ENCODE measurements around the gene DIPK2A. TPM values are rescaled to one million over a fixed set of nuclear protein-coding genes. Genes with fewer than 3 reads are reported as not detected.
A peak's percentile ranks its signal among the peaks of the same experiment; 100 is the strongest.

The DIPK2A gene
- total RNA-seq, 1 donor from 2014 or later, result 18.2 TPM

- Mint-ChIP-seq H3K4me1 (ENCODE audit: low read depth) (peaks cover 11% of the 10 kb centered on the region), H3K27ac (no peak overlapping the region), H3K36me3 (ENCODE audit: low read depth) (no peaks in the 10 kb centered on the region), H3K27me3 (ENCODE audit: low read depth) (peaks cover 54% of the 10 kb centered on the region), H3K4me3 (ENCODE audit: low read depth) (no peak overlapping the region), H3K9me3 (peaks cover 15% of the 10 kb centered on the region)
- intact Hi-C loops (cut with micrococcal nuclease), result no loop called here
- DNase-seq (ENCODE audit: low spot score), result no peak
These were observed 12.7 kb upstream of the DIPK2A start for GRCh38 chr3:143958966-143959365.

GRCh38 chr3:143961342-143961741 lies 10.3 kb upstream of the DIPK2A start:
- H3K4me1 Mint-ChIP-seq (ENCODE audit: low read depth), result peaks cover 9% of the 10 kb centered on the region
- H3K9me3 Mint-ChIP-seq, result peaks cover 15% of the 10 kb centered on the region
- H3K4me3 Mint-ChIP-seq (ENCODE audit: low read depth), result no peak overlapping the region
- H3K27ac Mint-ChIP-seq, result no peak overlapping the region
- intact Hi-C loops (cut with micrococcal nuclease), result no loop called here
- H3K27me3 Mint-ChIP-seq (ENCODE audit: low read depth), result peaks cover 47% of the 10 kb centered on the region
- H3K36me3 Mint-ChIP-seq (ENCODE audit: low read depth), result no peaks in the 10 kb centered on the region
- DNase-seq (ENCODE audit: low spot score), result no peak

- Mint-ChIP-seq H3K4me3 (ENCODE audit: low read depth) (no peak overlapping the region), H3K36me3 (ENCODE audit: low read depth) (no peaks in the 10 kb centered on the region), H3K4me1 (ENCODE audit: low read depth) (no peaks in the 10 kb centered on the region), H3K27me3 (ENCODE audit: low read depth) (peaks cover 56% of the 10 kb centered on the region), H3K27ac (no peak overlapping the region), H3K9me3 (peaks cover 11% of the 10 kb centered on the region)
- intact Hi-C loops (cut with micrococcal nuclease), result no loop called here
- no peak for DNase-seq (ENCODE audit: low spot score)
These were observed 7.7 kb upstream of the DIPK2A start for GRCh38 chr3:143963946-143964345.

- peak; percentile 47 for DNase-seq (ENCODE audit: low spot score)
- Mint-ChIP-seq H3K4me1 (ENCODE audit: low read depth) (peaks cover 16% of the 10 kb centered on the region), H3K27ac (peak overlapping the region; percentile 94), H3K36me3 (ENCODE audit: low read depth) (no peaks in the 10 kb centered on the region), H3K4me3 (ENCODE audit: low read depth) (peak overlapping the region; percentile 97), H3K27me3 (ENCODE audit: low read depth) (peaks cover 39% of the 10 kb centered on the region), H3K9me3 (no peaks in the 10 kb centered on the region)
- intact Hi-C loops (cut with micrococcal nuclease), result loop anchor here (1.0 to 10.0 kb wide), 9 partner anchors 123 to 1524 kb away; partner anchors contain the start of genes PLS1, SLC9A9, TRPC1 and U2SURP
These were observed 757 bp upstream of the DIPK2A start for GRCh38 chr3:143970773-143971358.

- intact Hi-C loops (cut with micrococcal nuclease), result loop anchor here (1.0 to 10.0 kb wide), 7 partner anchors 140 to 1525 kb away; partner anchors contain the start of genes CHST2, PLS1, TRPC1 and XRN1
- Mint-ChIP-seq H3K27me3 (ENCODE audit: low read depth) (peaks cover 27% of the 10 kb centered on the region), H3K9me3 (no peaks in the 10 kb centered on the region), H3K4me3 (ENCODE audit: low read depth) (peak overlapping the region; percentile 97), H3K36me3 (ENCODE audit: low read depth) (no peaks in the 10 kb centered on the region), H3K4me1 (ENCODE audit: low read depth) (peaks cover 20% of the 10 kb centered on the region), H3K27ac (peak overlapping the region; percentile 94)
- no peak for DNase-seq (ENCODE audit: low spot score)
These were observed 507 bp downstream of the DIPK2A start for GRCh38 chr3:143972155-143972504.

GRCh38 chr3:143972505-143973258 lies 1.1 kb downstream of the DIPK2A start:
- intact Hi-C loops (cut with micrococcal nuclease), result loop anchor here (1.0 to 10.0 kb wide), 7 partner anchors 140 to 1525 kb away; partner anchors contain the start of genes CHST2, PLS1, TRPC1 and XRN1
- Mint-ChIP-seq H3K4me3 (ENCODE audit: low read depth) (peak overlapping the region; percentile 97), H3K27ac (peak overlapping the region; percentile 85), H3K9me3 (no peaks in the 10 kb centered on the region), H3K4me1 (ENCODE audit: low read depth) (peaks cover 26% of the 10 kb centered on the region), H3K27me3 (ENCODE audit: low read depth) (peaks cover 21% of the 10 kb centered on the region), H3K36me3 (ENCODE audit: low read depth) (no peaks in the 10 kb centered on the region)
- DNase-seq (ENCODE audit: low spot score), result peak; percentile 57

- intact Hi-C loops (cut with micrococcal nuclease), result loop anchor here (5.0 to 10.0 kb wide), 6 partner anchors 141 to 1526 kb away; partner anchors contain the start of genes PLS1, TRPC1 and XRN1
- peak overlapping the region; percentile 97 for H3K4me3 Mint-ChIP-seq (ENCODE audit: low read depth)
- peaks cover 32% of the 10 kb centered on the region for H3K4me1 Mint-ChIP-seq (ENCODE audit: low read depth)
- peaks cover 19% of the 10 kb centered on the region for H3K27me3 Mint-ChIP-seq (ENCODE audit: low read depth)
- peak; percentile 67 for DNase-seq (ENCODE audit: low spot score)
- peak overlapping the region; percentile 85 for H3K27ac Mint-ChIP-seq
- no peaks in the 10 kb centered on the region for H3K36me3 Mint-ChIP-seq (ENCODE audit: low read depth)
- H3K9me3 Mint-ChIP-seq, result no peaks in the 10 kb centered on the region
These were observed 1.8 kb downstream of the DIPK2A start for GRCh38 chr3:143973259-143974021.

GRCh38 chr3:143974271-143975238 lies 2.9 kb downstream of the DIPK2A start:
- intact Hi-C loops (cut with micrococcal nuclease), result loop anchor here (5.0 to 10.0 kb wide), 6 partner anchors 142 to 1527 kb away; partner anchors contain the start of genes PLS1, TRPC1 and XRN1
- Mint-ChIP-seq H3K4me3 (ENCODE audit: low read depth) (peak overlapping the region; percentile 97), H3K27ac (no peak overlapping the region), H3K27me3 (ENCODE audit: low read depth) (peaks cover 9% of the 10 kb centered on the region), H3K4me1 (ENCODE audit: low read depth) (peaks cover 35% of the 10 kb centered on the region), H3K36me3 (ENCODE audit: low read depth) (peaks cover 4% of the 10 kb centered on the region), H3K9me3 (no peaks in the 10 kb centered on the region)
- no peak for DNase-seq (ENCODE audit: low spot score)

GRCh38 chr3:143975554-143976152 lies 4.0 kb downstream of the DIPK2A start:
- Mint-ChIP-seq H3K36me3 (ENCODE audit: low read depth) (peaks cover 4% of the 10 kb centered on the region), H3K27ac (no peak overlapping the region), H3K4me3 (ENCODE audit: low read depth) (no peak overlapping the region), H3K4me1 (ENCODE audit: low read depth) (peaks cover 30% of the 10 kb centered on the region), H3K27me3 (ENCODE audit: low read depth) (peaks cover under 1% of the 10 kb centered on the region), H3K9me3 (no peaks in the 10 kb centered on the region)
- DNase-seq (ENCODE audit: low spot score), result no peak
- intact Hi-C loops (cut with micrococcal nuclease), result loop anchor here (10.0 kb wide), 2 partner anchors 531 to 1381 kb away; partner anchors contain the start of gene PLS1

GRCh38 chr3:143977341-143978262 lies 6.0 kb downstream of the DIPK2A start:
- H3K27me3 Mint-ChIP-seq (ENCODE audit: low read depth), result no peaks in the 10 kb centered on the region
- intact Hi-C loops (cut with micrococcal nuclease), result loop anchor here (10.0 kb wide), 2 partner anchors 533 to 1383 kb away; partner anchors contain the start of gene PLS1
- peaks cover 29% of the 10 kb centered on the region for H3K4me1 Mint-ChIP-seq (ENCODE audit: low read depth)
- DNase-seq (ENCODE audit: low spot score), result no peak
- H3K36me3 Mint-ChIP-seq (ENCODE audit: low read depth), result peaks cover 16% of the 10 kb centered on the region
- no peak overlapping the region for H3K27ac Mint-ChIP-seq
- H3K9me3 Mint-ChIP-seq, result peaks cover 2% of the 10 kb centered on the region
- H3K4me3 Mint-ChIP-seq (ENCODE audit: low read depth), result no peak overlapping the region

- Mint-ChIP-seq H3K4me3 (ENCODE audit: low read depth) (no peak overlapping the region), H3K9me3 (peaks cover 8% of the 10 kb centered on the region), H3K36me3 (ENCODE audit: low read depth) (peaks cover 23% of the 10 kb centered on the region), H3K27ac (no peak overlapping the region), H3K4me1 (ENCODE audit: low read depth) (peaks cover 29% of the 10 kb centered on the region), H3K27me3 (ENCODE audit: low read depth) (no peaks in the 10 kb centered on the region)
- intact Hi-C loops (cut with micrococcal nuclease), result loop anchor here (10.0 kb wide), 2 partner anchors 533 to 1383 kb away; partner anchors contain the start of gene PLS1
- DNase-seq (ENCODE audit: low spot score), result no peak
These were observed 6.6 kb downstream of the DIPK2A start for GRCh38 chr3:143978263-143978631.
